Measurements from ENCODE around the gene GPR26.

The GPR26 gene, protein sequence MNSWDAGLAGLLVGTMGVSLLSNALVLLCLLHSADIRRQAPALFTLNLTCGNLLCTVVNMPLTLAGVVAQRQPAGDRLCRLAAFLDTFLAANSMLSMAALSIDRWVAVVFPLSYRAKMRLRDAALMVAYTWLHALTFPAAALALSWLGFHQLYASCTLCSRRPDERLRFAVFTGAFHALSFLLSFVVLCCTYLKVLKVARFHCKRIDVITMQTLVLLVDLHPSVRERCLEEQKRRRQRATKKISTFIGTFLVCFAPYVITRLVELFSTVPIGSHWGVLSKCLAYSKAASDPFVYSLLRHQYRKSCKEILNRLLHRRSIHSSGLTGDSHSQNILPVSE

DNA sequence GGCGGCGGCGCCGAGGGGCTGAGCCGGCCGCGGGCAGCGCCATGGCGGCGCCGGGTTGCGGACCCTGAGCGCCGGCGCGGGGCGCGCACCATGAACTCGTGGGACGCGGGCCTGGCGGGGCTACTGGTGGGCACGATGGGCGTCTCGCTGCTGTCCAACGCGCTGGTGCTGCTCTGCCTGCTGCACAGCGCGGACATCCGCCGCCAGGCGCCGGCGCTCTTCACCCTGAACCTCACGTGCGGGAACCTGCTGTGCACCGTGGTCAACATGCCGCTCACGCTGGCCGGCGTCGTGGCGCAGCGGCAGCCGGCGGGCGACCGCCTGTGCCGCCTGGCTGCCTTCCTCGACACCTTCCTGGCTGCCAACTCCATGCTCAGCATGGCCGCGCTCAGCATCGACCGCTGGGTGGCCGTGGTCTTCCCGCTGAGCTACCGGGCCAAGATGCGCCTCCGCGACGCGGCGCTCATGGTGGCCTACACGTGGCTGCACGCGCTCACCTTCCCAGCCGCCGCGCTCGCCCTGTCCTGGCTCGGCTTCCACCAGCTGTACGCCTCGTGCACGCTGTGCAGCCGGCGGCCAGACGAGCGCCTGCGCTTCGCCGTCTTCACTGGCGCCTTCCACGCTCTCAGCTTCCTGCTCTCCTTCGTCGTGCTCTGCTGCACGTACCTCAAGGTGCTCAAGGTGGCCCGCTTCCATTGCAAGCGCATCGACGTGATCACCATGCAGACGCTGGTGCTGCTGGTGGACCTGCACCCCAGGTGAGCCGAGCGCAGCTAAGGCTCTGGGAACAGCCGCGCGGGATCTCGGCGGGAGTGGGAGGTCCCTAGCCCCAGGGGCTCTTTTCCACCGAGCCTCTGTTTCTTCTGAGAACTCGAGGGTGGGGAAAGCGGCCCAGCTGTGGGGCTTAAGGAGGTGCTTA is at the start of gene GPR26:
Gene GPR26, plus strand, starts transcription at position 38 of the 919 bp plus-strand sequence. Its CDS starts 53 bp downstream, at position 91.
- TF ChIP-seq NFIC (IDR thresholded peaks at IDR 0.05) (no peak), TAF1 (IDR thresholded peaks at IDR 0.05; ENCODE audit: low read depth) (no peak)

- no peak for TF ChIP-seq USF1 (IDR thresholded peaks at IDR 0.05)
- TF ChIP-seq TEAD4 (IDR thresholded peaks at IDR 0.05): no peak
- TF ChIP-seq FOXM1 (IDR thresholded peaks at IDR 0.05; ENCODE audit: borderline replicate concordance, low read depth): no peak
- no peak for TF ChIP-seq CEBPB (IDR thresholded peaks at IDR 0.05)
- TF ChIP-seq EGR1 (IDR thresholded peaks at IDR 0.05): no peak
These were observed 47.9 kb upstream of the GPR26 start for GRCh38 chr10:123618224-123618623.

- TF ChIP-seq, protein P1, sequence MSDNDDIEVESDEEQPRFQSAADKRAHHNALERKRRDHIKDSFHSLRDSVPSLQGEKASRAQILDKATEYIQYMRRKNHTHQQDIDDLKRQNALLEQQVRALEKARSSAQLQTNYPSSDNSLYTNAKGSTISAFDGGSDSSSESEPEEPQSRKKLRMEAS (IDR thresholded peaks at IDR 0.05): no peak
- TF ChIP-seq NFIC (IDR thresholded peaks at IDR 0.05) (no peak), EGR1 (IDR thresholded peaks at IDR 0.05) (no peak), YY1 (IDR thresholded peaks at IDR 0.05; ENCODE audit: low read depth) (no peak)
These were observed 46.9 kb upstream of the GPR26 start for GRCh38 chr10:123619067-123619855.

- TF ChIP-seq CEBPB (IDR thresholded peaks at IDR 0.05) (no peak), REST (IDR thresholded peaks at IDR 0.05; ENCODE audit: low read depth) (no peak), TAF1 (IDR thresholded peaks at IDR 0.05; ENCODE audit: low read depth) (no peak), CREB1 (IDR thresholded peaks at IDR 0.05; ENCODE audit: low read depth) (no peak), YY1 (IDR thresholded peaks at IDR 0.05; ENCODE audit: low read depth) (no peak), NFIC (IDR thresholded peaks at IDR 0.05) (no peak), EGR1 (IDR thresholded peaks at IDR 0.05) (no peak), USF1 (IDR thresholded peaks at IDR 0.05) (no peak), TCF12 (IDR thresholded peaks at IDR 0.05; ENCODE audit: low read depth) (no peak)
- TF ChIP-seq, protein P1 (IDR thresholded peaks at IDR 0.05): no peak
These were observed 45.5 kb upstream of the GPR26 start for GRCh38 chr10:123620621-123621020.

GRCh38 chr10:123621492-123621891 is 44.7 kb upstream of the GPR26 start:
- TF ChIP-seq ZBTB7A (IDR thresholded peaks at IDR 0.05; ENCODE audit: low read depth) (no peak), RAD21 (IDR thresholded peaks at IDR 0.05; ENCODE audit: low read depth) (no peak)

DNA sequence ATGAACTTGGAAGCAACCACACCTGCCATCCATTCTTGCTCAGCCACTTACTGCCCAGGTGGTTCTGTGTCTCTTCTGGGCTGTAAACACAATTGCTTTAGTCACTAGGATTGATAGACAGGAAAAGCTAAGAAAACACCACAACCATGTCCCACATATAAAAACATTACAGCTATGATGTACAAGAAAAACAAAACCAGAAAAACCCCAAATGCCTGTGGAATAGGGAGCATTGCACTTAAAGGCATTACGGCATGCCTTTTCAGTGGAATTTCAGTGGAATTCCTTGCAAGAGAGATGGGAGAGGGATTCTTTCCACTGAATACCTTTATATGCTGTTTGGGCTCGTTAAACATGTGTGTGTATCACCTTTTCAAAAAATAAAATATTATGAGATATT is 44.2 kb upstream of the GPR26 start:
- TF ChIP-seq TAF1 (IDR thresholded peaks at IDR 0.05; ENCODE audit: low read depth) (no peak), FOXM1 (IDR thresholded peaks at IDR 0.05; ENCODE audit: borderline replicate concordance, low read depth) (no peak), CEBPB (IDR thresholded peaks at IDR 0.05) (no peak), RAD21 (IDR thresholded peaks at IDR 0.05; ENCODE audit: low read depth) (no peak)
- TF ChIP-seq, protein P1 (IDR thresholded peaks at IDR 0.05): no peak

DNA sequence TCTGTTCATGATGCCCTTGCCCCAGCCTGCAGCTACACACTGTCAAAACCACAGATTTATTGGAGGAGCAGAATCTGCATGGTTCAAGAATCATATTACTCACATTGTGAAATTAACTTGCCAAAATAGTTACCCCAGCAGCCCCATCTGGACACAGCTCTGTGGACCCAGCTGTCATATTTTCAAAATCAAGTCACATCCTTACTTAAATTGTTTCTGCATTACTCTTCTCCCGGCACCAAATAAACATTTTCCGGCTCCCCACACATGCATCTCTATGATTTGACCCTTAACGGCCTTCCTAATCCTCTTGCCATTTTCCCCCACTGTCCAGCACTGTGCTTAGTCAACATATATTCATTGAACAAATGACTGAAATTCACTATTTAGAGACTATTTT is 43.8 kb upstream of the GPR26 start:
- no peak for TF ChIP-seq FOXM1 (IDR thresholded peaks at IDR 0.05; ENCODE audit: borderline replicate concordance, low read depth)
- no peak for TF ChIP-seq RAD21 (IDR thresholded peaks at IDR 0.05; ENCODE audit: low read depth)
- TF ChIP-seq USF1 (IDR thresholded peaks at IDR 0.05): no peak
- no peak for TF ChIP-seq EP300 (IDR thresholded peaks at IDR 0.05; ENCODE audit: borderline replicate concordance)
- no peak for TF ChIP-seq CREB1 (IDR thresholded peaks at IDR 0.05; ENCODE audit: low read depth)
- TF ChIP-seq EGR1 (IDR thresholded peaks at IDR 0.05): no peak
- no peak for TF ChIP-seq REST (IDR thresholded peaks at IDR 0.05; ENCODE audit: low read depth)
- no peak for TF ChIP-seq TAF1 (IDR thresholded peaks at IDR 0.05; ENCODE audit: low read depth)
- TF ChIP-seq, protein P1 (IDR thresholded peaks at IDR 0.05): no peak
- TF ChIP-seq ZBTB7A (IDR thresholded peaks at IDR 0.05; ENCODE audit: low read depth): no peak
- TF ChIP-seq YY1 (IDR thresholded peaks at IDR 0.05; ENCODE audit: low read depth): no peak
- TF ChIP-seq CEBPB (IDR thresholded peaks at IDR 0.05): no peak
- no peak for TF ChIP-seq TCF12 (IDR thresholded peaks at IDR 0.05; ENCODE audit: low read depth)
- no peak for TF ChIP-seq NFIC (IDR thresholded peaks at IDR 0.05)
- no peak for TF ChIP-seq TEAD4 (IDR thresholded peaks at IDR 0.05)
